NB4 (cell line): Measurements from ENCODE around the gene STAT5B.

Experiments
- CTCF ChIP-seq: IDR thresholded peaks from one replicate; pipeline ENCODE4 v1.5.1; 2012; ENCODE audit warnings: low read depth, low read length
- POLR2A ChIP-seq: IDR thresholded peaks from 2 replicates; pipeline ENCODE4 v1.6.1; 2011; ENCODE audit warnings: mild to moderate bottlenecking; ENCODE audit not compliant: insufficient read length; ENCODE audit errors: extremely low read depth

GRCh38 chr17:42276359-42276608 is at the start of gene STAT5B:
- no peak for TF ChIP-seq CTCF
- TF ChIP-seq POLR2A, result peak; percentile 67
